Measurements from ENCODE around the gene SERPIND1. TPM values are rescaled to one million over a fixed set of nuclear protein-coding genes. Genes with fewer than 3 reads are reported as not detected.
"Not testable (repeated sequence)": the region's sequence is repeated elsewhere in the genome, so short reads cannot be mapped to it uniquely, and the experiment has no call there.

Gene SERPIND1
- polyA plus RNA-seq, 12 donors, result 0.06 to 2.2 (median 0.22) TPM; not detected in 4

GRCh38 chr22:20746431-20747189, 27.3 kb upstream of the SERPIND1 start:
- DNase-seq, result no peak

- DNase-seq, result no peak
Observed at GRCh38 chr22:20747223-20747622, 26.7 kb upstream of the SERPIND1 start.

- DNase-seq, result no peak
Observed at GRCh38 chr22:20748082-20748481, 25.8 kb upstream of the SERPIND1 start.

GRCh38 chr22:20748731-20749428, 25.0 kb upstream of the SERPIND1 start:
- peak; percentile 10 for DNase-seq

- DNase-seq, result no peak
Observed at GRCh38 chr22:20749453-20749852, 24.5 kb upstream of the SERPIND1 start.

- DNase-seq, result peak; percentile 35
Observed at GRCh38 chr22:20750461-20751184, 23.3 kb upstream of the SERPIND1 start.

- no peak for DNase-seq
Observed at GRCh38 chr22:20751185-20751851, 22.6 kb upstream of the SERPIND1 start.

GRCh38 chr22:20752104-20752741, 21.7 kb upstream of the SERPIND1 start:
- no peak for DNase-seq

GRCh38 chr22:20752873-20753272, 21.0 kb upstream of the SERPIND1 start:
- DNase-seq, result no peak

- no peak for DNase-seq
Observed at GRCh38 chr22:20756846-20757245, 17.1 kb upstream of the SERPIND1 start.

GRCh38 chr22:20758688-20759087, 15.2 kb upstream of the SERPIND1 start:
- no peak for DNase-seq

- no peak for DNase-seq
Observed at GRCh38 chr22:20760084-20760483, 13.8 kb upstream of the SERPIND1 start.

- DNase-seq, result no peak
Observed at GRCh38 chr22:20761536-20761935, 12.4 kb upstream of the SERPIND1 start.

GRCh38 chr22:20762233-20762796, 11.6 kb upstream of the SERPIND1 start:
- no peak for DNase-seq

GRCh38 chr22:20763630-20764470, 10.1 kb upstream of the SERPIND1 start:
- peak; percentile 41 for DNase-seq

GRCh38 chr22:20764471-20764720, 9.5 kb upstream of the SERPIND1 start:
- no peak for DNase-seq

- no peak for DNase-seq
Observed at GRCh38 chr22:20764729-20765128, 9.2 kb upstream of the SERPIND1 start.

GRCh38 chr22:20765938-20766337, 8.0 kb upstream of the SERPIND1 start:
- no peak for DNase-seq

- no peak for DNase-seq
Observed at GRCh38 chr22:20766530-20766929, 7.4 kb upstream of the SERPIND1 start.

- not testable (repeated sequence) for DNase-seq
Observed at GRCh38 chr22:20769496-20769826, 4.5 kb upstream of the SERPIND1 start.

All from muscle of arm (tissue), 12 donors.